ENCODE results near the gene PRKRA.

GRCh38 chr2:178401994-178402437, 49.0 kb downstream of the PRKRA start:
- TF ChIP-seq, protein P1, sequence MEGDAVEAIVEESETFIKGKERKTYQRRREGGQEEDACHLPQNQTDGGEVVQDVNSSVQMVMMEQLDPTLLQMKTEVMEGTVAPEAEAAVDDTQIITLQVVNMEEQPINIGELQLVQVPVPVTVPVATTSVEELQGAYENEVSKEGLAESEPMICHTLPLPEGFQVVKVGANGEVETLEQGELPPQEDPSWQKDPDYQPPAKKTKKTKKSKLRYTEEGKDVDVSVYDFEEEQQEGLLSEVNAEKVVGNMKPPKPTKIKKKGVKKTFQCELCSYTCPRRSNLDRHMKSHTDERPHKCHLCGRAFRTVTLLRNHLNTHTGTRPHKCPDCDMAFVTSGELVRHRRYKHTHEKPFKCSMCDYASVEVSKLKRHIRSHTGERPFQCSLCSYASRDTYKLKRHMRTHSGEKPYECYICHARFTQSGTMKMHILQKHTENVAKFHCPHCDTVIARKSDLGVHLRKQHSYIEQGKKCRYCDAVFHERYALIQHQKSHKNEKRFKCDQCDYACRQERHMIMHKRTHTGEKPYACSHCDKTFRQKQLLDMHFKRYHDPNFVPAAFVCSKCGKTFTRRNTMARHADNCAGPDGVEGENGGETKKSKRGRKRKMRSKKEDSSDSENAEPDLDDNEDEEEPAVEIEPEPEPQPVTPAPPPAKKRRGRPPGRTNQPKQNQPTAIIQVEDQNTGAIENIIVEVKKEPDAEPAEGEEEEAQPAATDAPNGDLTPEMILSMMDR (IDR thresholded peaks at IDR 0.05; ENCODE audit: poor library complexity, severe bottlenecking): no peak
- TF ChIP-seq TAF1 (IDR thresholded peaks at IDR 0.05; ENCODE audit: low read depth) (no peak), EZH2 (IDR thresholded peaks at IDR 0.05; ENCODE audit: borderline replicate concordance, insufficient read depth, low read length, poor library complexity, severe bottlenecking) (no peak), MXI1 (conservative IDR thresholded peaks at IDR 0.05; ENCODE audit: poor library complexity, severe bottlenecking) (no peak), EP300 (conservative IDR thresholded peaks at IDR 0.05; ENCODE audit: poor library complexity, severe bottlenecking) (no peak), SMC3 (conservative IDR thresholded peaks at IDR 0.05; ENCODE audit: poor library complexity) (no peak), POLR2AphosphoS5 (IDR thresholded peaks at IDR 0.05) (no peak), REST (IDR thresholded peaks at IDR 0.05; ENCODE audit: borderline replicate concordance) (no peak)
